Upper lobe of left lung (tissue), 4 donors: Measurements from ENCODE around the gene MAP6.

Experiments
- CTCF ChIP-seq, 6 experiments: fragments of 450-650 bp in 4 of 6; fragments of 200-600 bp in 2 of 6; sonication (generic) in 2 of 6; IDR thresholded peaks; one replicate each; pipeline ENCODE4 v1.5.1; 2016 to 2019; ENCODE audit warnings: antibody characterized with exemption in 6 of 6
- EP300 ChIP-seq, 4 donors: sonication (generic); formaldehyde crosslinking; IDR thresholded peaks; one replicate each; pipeline ENCODE4 v1.5.1; 2017; ENCODE audit warnings: antibody characterized with exemption in 4 of 4, control low read depth in 2 of 4
- POLR2A ChIP-seq, 4 donors: fragments of 450-650 bp; IDR thresholded peaks; one replicate each; pipeline ENCODE4 v1.5.1; 2016 to 2017; ENCODE audit warnings: antibody characterized with exemption in 4 of 4, mild to moderate bottlenecking in 2 of 4
- POLR2AphosphoS5 ChIP-seq, 2 donors: sonication (generic); formaldehyde crosslinking; IDR thresholded peaks; one replicate each; pipeline ENCODE4 v1.5.1; 2017; ENCODE audit warnings: antibody characterized with exemption in 2 of 2

- TF ChIP-seq EP300 (IDR thresholded peaks at IDR 0.05) = no peak
- no peak for TF ChIP-seq POLR2AphosphoS5 (IDR thresholded peaks at IDR 0.05)
- no peak for TF ChIP-seq POLR2A (IDR thresholded peaks at IDR 0.05)
- TF ChIP-seq CTCF (IDR thresholded peaks at IDR 0.05) = no peak
Measured at GRCh38 chr11:75548595-75549272, 120.1 kb downstream of the MAP6 start.
